Measurements from ENCODE around the gene CST3. TPM values are rescaled to one million over a fixed set of nuclear protein-coding genes. Genes with fewer than 3 reads are reported as not detected.
"Not testable (repeated sequence)": the region's sequence is repeated elsewhere in the genome, so short reads cannot be mapped to it uniquely, and the experiment has no call there.

The CST3 gene
- polyA plus RNA-seq (2011; rRNA removed) (296 and 458 TPM in 2 replicates), polyA minus RNA-seq (2011; rRNA and poly(A)+ RNA removed) (161 and 215 TPM in 2 replicates)

GRCh38 chr20:23637282-23638221 lies at the start of gene CST3:
Gene CST3 (minus strand): TSS chr20:23637955. CDS start chr20:23637862, 93 bp downstream.
- TF ChIP-seq CTCF (IDR thresholded peaks at IDR 0.05; ENCODE audit: insufficient read depth, low read depth, low read length), result no peak
- no peak for DNase-seq (ENCODE audit: low read depth)
- POLR2A ChIA-PET, result interaction anchor here (0.6 kb wide), 1 partner anchor 276 kb away, joined by 3 read pairs; no protein-coding TSS in a partner anchor
- H3K27me3 ChIP-seq (ENCODE audit: control insufficient read depth, insufficient read depth, low read length), result no peaks in the 10 kb centered on the region
- CTCF ChIA-PET, result interaction anchor here (0.5 to 1.0 kb wide), 4 partner anchors 14 to 364 kb away, joined by 3 to 4 read pairs (median 3); no protein-coding TSS in a partner anchor
- H3K4me3 ChIP-seq (ENCODE audit: low read depth, low read length), result peak within 1 kb of the TSS; percentile 77
- peaks cover 8% of the 10 kb centered on the region for H3K36me3 ChIP-seq (ENCODE audit: control insufficient read depth, insufficient read depth, low read length)

DNA sequence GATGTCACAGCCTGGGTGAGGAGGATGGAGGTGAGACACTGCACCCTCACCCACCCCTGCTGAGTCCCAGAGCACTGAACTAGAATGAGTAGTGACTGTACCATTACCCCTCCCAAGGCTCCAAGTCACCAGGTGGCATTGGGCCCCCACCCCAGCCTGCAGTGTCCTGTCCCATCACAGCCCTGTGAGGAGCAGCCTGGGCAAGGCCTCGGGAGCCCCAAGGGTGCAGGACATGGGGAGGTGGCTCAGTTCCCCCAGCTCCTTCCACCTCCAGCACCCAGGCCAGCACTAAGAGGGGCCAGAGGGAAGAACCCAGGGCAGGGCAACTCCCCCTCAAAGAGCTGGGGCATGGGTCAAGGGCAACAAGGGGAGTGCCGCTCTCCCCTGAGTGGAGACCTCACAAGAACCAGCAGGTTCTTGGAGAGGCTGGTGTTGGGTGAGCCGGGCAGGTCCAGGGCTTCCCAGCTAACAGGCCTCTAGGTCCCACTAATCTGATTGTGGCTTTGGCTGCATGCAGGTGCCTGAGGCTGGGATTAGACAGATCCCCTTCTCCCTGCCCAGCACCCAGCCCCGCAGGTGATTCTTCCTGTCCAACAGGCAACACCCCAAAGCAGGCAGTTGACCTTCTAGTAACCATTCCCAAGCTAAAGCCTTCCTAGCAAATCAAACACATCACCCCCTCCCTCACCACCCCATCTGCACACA lies 48.4 kb upstream of the CST3 start:
- no peak for DNase-seq (ENCODE audit: low read depth)
- no peak for TF ChIP-seq CTCF (IDR thresholded peaks at IDR 0.05; ENCODE audit: insufficient read depth, low read depth, low read length)
- ChIA-PET CTCF (interaction anchor here (0.6 kb wide), 1 partner anchor 332 kb away, joined by 3 read pairs; no protein-coding TSS in a partner anchor), POLR2A (no interaction called here)
- no peaks in the 10 kb centered on the region for H3K36me3 ChIP-seq (ENCODE audit: control insufficient read depth, insufficient read depth, low read length)
- no peaks in the 10 kb centered on the region for H3K27me3 ChIP-seq (ENCODE audit: control insufficient read depth, insufficient read depth, low read length)
- H3K4me3 ChIP-seq (ENCODE audit: low read depth, low read length), result no peak overlapping the region

- CTCF ChIA-PET, POLR2A ChIA-PET: not testable (repeated sequence)
These were observed 47.8 kb upstream of the CST3 start for GRCh38 chr20:23685529-23685896.

GRCh38 chr20:23684261-23684660 lies 46.5 kb upstream of the CST3 start:
- POLR2A ChIA-PET, result no interaction called here
- Histone ChIP-seq H3K27me3 (ENCODE audit: control insufficient read depth, insufficient read depth, low read length) (no peaks in the 10 kb centered on the region), H3K36me3 (ENCODE audit: control insufficient read depth, insufficient read depth, low read length) (no peaks in the 10 kb centered on the region), H3K4me3 (ENCODE audit: low read depth, low read length) (no peak overlapping the region)
- TF ChIP-seq CTCF (IDR thresholded peaks at IDR 0.05; ENCODE audit: insufficient read depth, low read depth, low read length), result no peak
- CTCF ChIA-PET, result interaction anchor here (0.6 to 1.3 kb wide), 2 partner anchors 16 to 221 kb away, joined by 3 to 5 read pairs; no protein-coding TSS in a partner anchor
- DNase-seq (ENCODE audit: low read depth), result no peak

More at GRCh38 chr20:23685529-23685896, 47.8 kb upstream of the CST3 start:
- not testable (repeated sequence) for H3K36me3 ChIP-seq (ENCODE audit: control insufficient read depth, insufficient read depth, low read length); H3K4me3 ChIP-seq (ENCODE audit: low read depth, low read length); DNase-seq (ENCODE audit: low read depth); H3K27me3 ChIP-seq (ENCODE audit: control insufficient read depth, insufficient read depth, low read length)

GRCh38 chr20:23683807-23684206 lies 46.1 kb upstream of the CST3 start:
- Histone ChIP-seq H3K4me3 (ENCODE audit: low read depth, low read length) (no peak overlapping the region), H3K27me3 (ENCODE audit: control insufficient read depth, insufficient read depth, low read length) (no peaks in the 10 kb centered on the region), H3K36me3 (ENCODE audit: control insufficient read depth, insufficient read depth, low read length) (no peaks in the 10 kb centered on the region)
- CTCF ChIA-PET, result interaction anchor here (0.6 to 1.3 kb wide), 2 partner anchors 15 to 221 kb away, joined by 3 to 5 read pairs; no protein-coding TSS in a partner anchor
- no peak for TF ChIP-seq CTCF (IDR thresholded peaks at IDR 0.05; ENCODE audit: insufficient read depth, low read depth, low read length)
- POLR2A ChIA-PET, result no interaction called here
- DNase-seq (ENCODE audit: low read depth), result no peak
